Activated T-helper 1 cell treated with Interleukin-2 at 50 U/mL for 16 hours (primary cell): ENCODE data around the gene FZD7.

Experiments used
- DNase-seq: peaks from one replicate; pipeline ENCODE4 v3.0.0-alpha.2; 2020; ENCODE audit warnings: low read depth

Gene FZD7

GRCh38 chr2:202067589-202067988, 33.9 kb downstream of the FZD7 start:
- no peak for DNase-seq

- DNase-seq = no peak
Measured at GRCh38 chr2:202069170-202070067, 35.8 kb downstream of the FZD7 start.

- DNase-seq = no peak
Measured at GRCh38 chr2:202071107-202071506, 37.5 kb downstream of the FZD7 start.

GRCh38 chr2:202072226-202072625, 38.6 kb downstream of the FZD7 start:
- DNase-seq = no peak

- no peak for DNase-seq
Measured at GRCh38 chr2:202072737-202073401, 39.2 kb downstream of the FZD7 start, which contains the start of gene KIAA2012. Gene KIAA2012, plus strand, starts transcription at chr2:202073255. Its CDS starts 373 bp downstream, at chr2:202073628.

GRCh38 chr2:202074324-202074723, 40.7 kb downstream of the FZD7 start:
- no peak for DNase-seq

GRCh38 chr2:202079310-202079709, 45.7 kb downstream of the FZD7 start:
- no peak for DNase-seq

- no peak for DNase-seq
Measured at GRCh38 chr2:202084265-202084664, 50.6 kb downstream of the FZD7 start.
